Cardiac fibroblast (primary cell): ENCODE results near the gene ZSCAN29.

ENCODE experiments used
- DNase-seq, 2 donors: peaks; one replicate each; pipeline versions ENCODE4 v3.0.0 to v3.0.0-alpha.2; 2010; ENCODE audit warnings: low read depth in 2 of 2
- H3K4me3 ChIP-seq, 2 donors: replicated peaks in 1 of 2; 1 replicate in 1 of 2; 2 replicates in 1 of 2; pipeline ENCODE4 v1.5.1; 2011; ENCODE audit warnings: low read depth in 2 of 2, low read length in 2 of 2, mild to moderate bottlenecking in 2 of 2, moderate library complexity in 1 of 2
- TF ChIP-seq, protein P1 (sequence below): IDR thresholded peaks from one replicate; pipeline ENCODE4 v1.5.1; 2011; ENCODE audit warnings: low read depth, mild to moderate bottlenecking, low read length, inconsistent platforms

ZSCAN29 gene

DNA sequence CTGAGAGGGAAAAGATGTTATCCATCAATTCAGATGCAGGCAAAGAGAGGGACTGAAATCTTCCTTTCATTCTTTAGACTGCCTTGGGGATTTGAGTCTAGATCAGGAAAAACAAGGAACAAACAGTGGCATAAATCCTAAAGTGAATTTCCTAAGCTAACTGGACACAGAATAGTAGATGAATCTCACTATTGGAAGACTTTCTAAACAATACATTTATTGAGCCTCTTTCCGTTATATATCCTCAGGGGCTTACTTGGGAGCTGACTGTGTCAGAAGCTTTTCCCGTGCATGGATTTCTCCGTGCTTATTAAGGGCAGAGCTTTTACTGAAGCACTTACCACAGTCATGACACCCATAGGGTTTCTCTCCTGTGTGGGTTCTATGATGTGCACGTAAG lies 10.0 kb downstream of the ZSCAN29 start:
- DNase-seq: no peak
- no peak overlapping the region for H3K4me3 ChIP-seq
- TF ChIP-seq, protein P1, sequence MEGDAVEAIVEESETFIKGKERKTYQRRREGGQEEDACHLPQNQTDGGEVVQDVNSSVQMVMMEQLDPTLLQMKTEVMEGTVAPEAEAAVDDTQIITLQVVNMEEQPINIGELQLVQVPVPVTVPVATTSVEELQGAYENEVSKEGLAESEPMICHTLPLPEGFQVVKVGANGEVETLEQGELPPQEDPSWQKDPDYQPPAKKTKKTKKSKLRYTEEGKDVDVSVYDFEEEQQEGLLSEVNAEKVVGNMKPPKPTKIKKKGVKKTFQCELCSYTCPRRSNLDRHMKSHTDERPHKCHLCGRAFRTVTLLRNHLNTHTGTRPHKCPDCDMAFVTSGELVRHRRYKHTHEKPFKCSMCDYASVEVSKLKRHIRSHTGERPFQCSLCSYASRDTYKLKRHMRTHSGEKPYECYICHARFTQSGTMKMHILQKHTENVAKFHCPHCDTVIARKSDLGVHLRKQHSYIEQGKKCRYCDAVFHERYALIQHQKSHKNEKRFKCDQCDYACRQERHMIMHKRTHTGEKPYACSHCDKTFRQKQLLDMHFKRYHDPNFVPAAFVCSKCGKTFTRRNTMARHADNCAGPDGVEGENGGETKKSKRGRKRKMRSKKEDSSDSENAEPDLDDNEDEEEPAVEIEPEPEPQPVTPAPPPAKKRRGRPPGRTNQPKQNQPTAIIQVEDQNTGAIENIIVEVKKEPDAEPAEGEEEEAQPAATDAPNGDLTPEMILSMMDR: no peak

DNA sequence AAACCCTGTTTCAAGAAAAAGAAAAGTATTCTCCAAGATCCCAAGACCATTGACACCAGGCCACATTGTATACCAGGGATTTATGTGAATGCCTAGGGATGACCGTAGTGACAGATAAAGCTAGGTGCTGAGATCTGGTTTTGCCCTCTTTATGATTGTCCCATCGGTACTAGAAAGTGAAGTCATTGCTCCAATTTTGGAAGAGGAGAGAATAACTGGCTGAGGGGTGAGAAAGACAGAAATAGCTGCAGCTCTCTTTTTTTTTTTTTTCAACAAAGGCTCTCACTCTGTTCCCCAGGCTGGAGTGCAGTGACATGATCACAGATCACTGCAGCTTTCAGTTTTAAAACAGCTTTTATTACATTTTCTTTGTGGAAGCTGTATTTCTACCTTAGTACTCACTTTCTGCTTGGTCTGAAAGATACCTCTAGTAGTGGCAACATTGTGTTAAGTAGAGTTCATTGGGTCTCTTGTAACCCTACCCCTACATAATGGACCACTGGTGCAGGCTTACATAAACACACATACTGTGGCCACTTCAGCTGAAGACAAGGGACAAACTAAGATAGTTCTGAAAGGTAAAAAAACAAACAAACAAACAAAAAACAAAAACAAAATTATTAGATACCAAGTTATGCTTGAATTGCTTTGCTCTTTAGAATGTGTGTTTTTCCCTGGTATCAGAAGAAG lies 18.0 kb downstream of the ZSCAN29 start:
- no peak for DNase-seq
- TF ChIP-seq, protein P1: no peak
- H3K4me3 ChIP-seq: no peak overlapping the region

DNA sequence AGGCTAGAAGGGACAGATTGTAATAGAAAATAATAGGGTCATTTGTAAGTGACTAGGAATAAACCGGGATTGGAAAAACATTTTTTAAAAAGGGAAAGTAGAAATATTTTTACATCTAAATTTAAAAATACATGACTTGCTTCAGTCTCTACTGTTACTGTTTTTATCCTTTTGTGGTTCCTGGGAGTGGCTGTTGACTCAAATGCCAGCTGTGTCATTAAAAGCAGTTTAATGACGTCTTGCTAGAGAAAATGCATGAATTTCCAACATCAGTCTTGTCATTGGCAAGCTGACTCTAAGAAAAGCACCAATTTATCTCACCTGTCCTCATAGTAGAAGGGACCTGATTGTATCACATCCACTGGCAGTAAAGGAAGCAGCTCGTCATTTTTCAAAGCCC lies 23.7 kb downstream of the ZSCAN29 start:
- DNase-seq: no peak
- no peak overlapping the region for H3K4me3 ChIP-seq
- TF ChIP-seq, protein P1: no peak

DNA sequence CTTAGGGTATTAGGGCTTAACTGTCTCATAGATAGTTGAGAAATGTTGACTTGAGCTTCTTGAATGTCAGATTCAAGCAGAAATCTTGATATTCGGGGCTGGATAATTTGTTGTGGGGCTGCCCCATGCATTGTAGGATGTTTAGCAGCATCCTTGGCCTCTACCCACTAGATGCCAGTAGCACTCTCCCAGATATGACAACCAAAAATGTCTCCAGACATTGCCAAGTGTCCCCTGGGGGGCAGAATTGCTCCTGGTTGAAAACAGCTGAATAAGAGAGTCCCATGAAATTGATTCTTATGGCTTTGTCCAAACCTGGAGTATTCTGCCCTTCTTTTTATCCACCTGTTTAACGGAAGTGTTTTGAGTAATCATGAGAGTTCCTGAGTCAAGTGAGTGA lies 24.5 kb downstream of the ZSCAN29 start:
- TF ChIP-seq, protein P1: no peak
- no peak overlapping the region for H3K4me3 ChIP-seq
- peak in 1 of 2 donors; percentile 14 for DNase-seq

- TF ChIP-seq, protein P1: no peak
- H3K4me3 ChIP-seq: peak overlapping the region; percentile 75 to 77
- DNase-seq: no peak
Observed at GRCh38 chr15:43330780-43331087, 40.1 kb downstream of the ZSCAN29 start.

DNA sequence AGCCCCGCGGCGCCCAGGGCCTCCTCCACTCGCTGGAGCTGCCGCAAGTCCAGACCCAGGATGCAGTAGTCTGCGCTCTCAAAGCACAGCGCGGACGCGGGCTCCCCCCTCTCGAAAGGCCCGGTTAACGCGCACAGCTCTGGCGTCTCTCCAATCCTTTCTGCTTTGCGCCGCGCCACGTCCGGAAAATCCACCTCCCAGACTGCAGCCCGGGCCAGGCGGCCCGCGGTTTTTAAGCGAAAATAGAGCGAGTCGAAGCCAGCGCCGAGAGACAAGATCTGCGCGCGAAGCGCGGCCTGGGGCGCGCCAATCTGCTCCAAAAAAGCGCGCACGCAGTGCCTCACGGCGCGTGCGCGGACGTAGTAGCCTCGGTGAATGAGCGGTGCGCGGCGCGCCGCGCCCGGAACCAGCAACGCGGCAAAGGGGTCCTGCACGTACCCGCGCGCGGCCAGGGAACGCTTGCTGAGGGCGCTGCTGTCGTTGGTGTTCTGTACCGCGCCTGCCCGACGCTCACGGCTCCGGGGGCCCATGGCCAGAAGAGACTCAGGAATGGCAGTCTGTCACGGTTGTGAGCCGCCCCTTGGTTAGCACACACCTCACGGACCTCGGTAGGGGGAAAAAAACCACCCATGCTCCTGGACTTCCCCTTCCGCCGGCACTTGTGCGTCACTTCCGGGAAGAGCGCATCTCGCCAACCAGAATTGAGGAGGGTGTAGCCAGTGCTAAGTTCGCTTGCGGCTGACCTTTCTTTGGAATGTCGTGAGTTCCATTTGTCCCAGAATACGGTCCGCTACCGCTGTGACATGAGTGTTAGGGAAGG lies 40.7 kb downstream of the ZSCAN29 start, which contains the start of gene LCMT2:
TSS of gene LCMT2 (minus strand) at position 614 of the 820 bp plus-strand sequence. CDS start at position 530, 84 bp downstream.
- TF ChIP-seq, protein P1: no peak
- peak; percentile 96 for DNase-seq
- H3K4me3 ChIP-seq: peak within 1 kb of the TSS; percentile 75 to 77
